Astrocyte (in vitro differentiated cells and primary cell): ENCODE results near the gene CUEDC2.

Experiments
- CTCF ChIP-seq: IDR thresholded peaks from 2 replicates; pipeline ENCODE4 v1.5.1; 2011; ENCODE audit warnings: low read depth, mild to moderate bottlenecking, inconsistent platforms, low read length, moderate library complexity; ENCODE audit not compliant: insufficient read depth
- EZH2 ChIP-seq: IDR thresholded peaks from 2 replicates; pipeline ENCODE4 v1.6.1; 2012; ENCODE audit warnings: mild to moderate bottlenecking, low read length, inconsistent platforms; ENCODE audit not compliant: insufficient read depth

- TF ChIP-seq CTCF: no peak
- no peak for TF ChIP-seq EZH2
These were observed 44.2 kb upstream of the CUEDC2 start for GRCh38 chr10:102476466-102477141.
